Measurements from ENCODE around the gene DEXI.

- TF ChIP-seq POLR2A (IDR thresholded peaks at IDR 0.05; ENCODE audit: low read depth) (no peak), CTCF (IDR thresholded peaks at IDR 0.05) (no peak), POLR2AphosphoS5 (IDR thresholded peaks at IDR 0.05) (no peak), EP300 (IDR thresholded peaks at IDR 0.05) (no peak)
These were observed 6.9 kb downstream of the DEXI start for GRCh38 chr16:10935226-10935915.

All from esophagus muscularis mucosa (tissue), 4 donors.